ENCODE measurements around the gene RGMB.

DNA sequence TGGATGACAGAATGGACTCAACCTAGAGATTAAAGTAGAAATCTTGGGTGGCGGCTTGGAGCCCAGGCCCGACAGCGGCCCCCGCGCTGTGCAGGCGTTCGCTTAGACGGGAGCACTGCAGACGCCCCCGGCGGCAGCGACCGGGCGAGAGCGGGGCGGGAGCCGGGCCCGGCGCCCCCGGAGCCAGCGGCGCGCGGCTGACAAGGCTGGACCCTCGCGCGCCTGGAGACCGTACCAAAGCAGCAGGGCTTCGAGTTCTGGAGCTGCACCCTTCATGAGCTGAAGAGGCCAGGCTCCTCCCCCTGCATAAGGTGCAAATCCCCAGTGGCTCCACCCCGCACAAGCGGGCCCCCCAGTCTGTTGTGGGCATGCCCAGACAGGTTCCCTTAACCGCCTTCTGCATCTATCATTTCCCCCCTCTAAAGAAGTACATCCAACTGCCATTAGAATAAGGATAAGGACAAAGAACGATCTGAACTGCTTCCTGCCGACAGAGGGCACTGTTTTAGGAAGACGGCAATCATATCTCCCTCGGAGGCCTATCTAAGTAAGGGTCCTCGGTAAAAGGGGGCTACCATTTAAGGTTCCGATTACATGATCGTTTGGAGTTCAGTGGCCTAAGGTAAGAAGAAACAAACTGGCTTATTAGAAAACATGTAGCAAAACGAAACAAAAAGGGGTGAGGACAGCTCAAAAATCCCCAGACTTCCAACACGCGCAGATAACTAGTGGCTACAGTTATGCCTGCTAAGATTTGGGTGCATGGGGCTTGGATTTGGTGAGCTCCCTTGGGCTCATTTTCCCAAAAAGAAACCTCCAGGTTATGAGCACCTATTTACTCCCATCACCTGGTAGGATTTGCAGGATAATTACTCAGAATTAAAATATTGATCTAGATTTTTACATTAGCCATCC lies 66.3 kb downstream of the RGMB start:
- TF ChIP-seq, protein P1, sequence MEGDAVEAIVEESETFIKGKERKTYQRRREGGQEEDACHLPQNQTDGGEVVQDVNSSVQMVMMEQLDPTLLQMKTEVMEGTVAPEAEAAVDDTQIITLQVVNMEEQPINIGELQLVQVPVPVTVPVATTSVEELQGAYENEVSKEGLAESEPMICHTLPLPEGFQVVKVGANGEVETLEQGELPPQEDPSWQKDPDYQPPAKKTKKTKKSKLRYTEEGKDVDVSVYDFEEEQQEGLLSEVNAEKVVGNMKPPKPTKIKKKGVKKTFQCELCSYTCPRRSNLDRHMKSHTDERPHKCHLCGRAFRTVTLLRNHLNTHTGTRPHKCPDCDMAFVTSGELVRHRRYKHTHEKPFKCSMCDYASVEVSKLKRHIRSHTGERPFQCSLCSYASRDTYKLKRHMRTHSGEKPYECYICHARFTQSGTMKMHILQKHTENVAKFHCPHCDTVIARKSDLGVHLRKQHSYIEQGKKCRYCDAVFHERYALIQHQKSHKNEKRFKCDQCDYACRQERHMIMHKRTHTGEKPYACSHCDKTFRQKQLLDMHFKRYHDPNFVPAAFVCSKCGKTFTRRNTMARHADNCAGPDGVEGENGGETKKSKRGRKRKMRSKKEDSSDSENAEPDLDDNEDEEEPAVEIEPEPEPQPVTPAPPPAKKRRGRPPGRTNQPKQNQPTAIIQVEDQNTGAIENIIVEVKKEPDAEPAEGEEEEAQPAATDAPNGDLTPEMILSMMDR (IDR thresholded peaks at IDR 0.05): peak in 1 of 4 experiments; percentile 9
- no peak for TF ChIP-seq POLR2A (IDR thresholded peaks at IDR 0.05)
